HG03135 (cell line): Measurements from ENCODE around the gene FBXW9.
"Not testable (repeated sequence)": the region's sequence is repeated elsewhere in the genome, so short reads cannot be mapped to it uniquely, and the experiment has no call there.

Source experiments
- ATAC-seq: cut with Tn5 transposase; IDR thresholded peaks from one replicate; pipeline ENCODE4 v1.9.1; 2021; ENCODE audit warnings: mild to moderate bottlenecking, moderate library complexity; ENCODE audit not compliant: unreplicated experiment

Gene FBXW9

DNA sequence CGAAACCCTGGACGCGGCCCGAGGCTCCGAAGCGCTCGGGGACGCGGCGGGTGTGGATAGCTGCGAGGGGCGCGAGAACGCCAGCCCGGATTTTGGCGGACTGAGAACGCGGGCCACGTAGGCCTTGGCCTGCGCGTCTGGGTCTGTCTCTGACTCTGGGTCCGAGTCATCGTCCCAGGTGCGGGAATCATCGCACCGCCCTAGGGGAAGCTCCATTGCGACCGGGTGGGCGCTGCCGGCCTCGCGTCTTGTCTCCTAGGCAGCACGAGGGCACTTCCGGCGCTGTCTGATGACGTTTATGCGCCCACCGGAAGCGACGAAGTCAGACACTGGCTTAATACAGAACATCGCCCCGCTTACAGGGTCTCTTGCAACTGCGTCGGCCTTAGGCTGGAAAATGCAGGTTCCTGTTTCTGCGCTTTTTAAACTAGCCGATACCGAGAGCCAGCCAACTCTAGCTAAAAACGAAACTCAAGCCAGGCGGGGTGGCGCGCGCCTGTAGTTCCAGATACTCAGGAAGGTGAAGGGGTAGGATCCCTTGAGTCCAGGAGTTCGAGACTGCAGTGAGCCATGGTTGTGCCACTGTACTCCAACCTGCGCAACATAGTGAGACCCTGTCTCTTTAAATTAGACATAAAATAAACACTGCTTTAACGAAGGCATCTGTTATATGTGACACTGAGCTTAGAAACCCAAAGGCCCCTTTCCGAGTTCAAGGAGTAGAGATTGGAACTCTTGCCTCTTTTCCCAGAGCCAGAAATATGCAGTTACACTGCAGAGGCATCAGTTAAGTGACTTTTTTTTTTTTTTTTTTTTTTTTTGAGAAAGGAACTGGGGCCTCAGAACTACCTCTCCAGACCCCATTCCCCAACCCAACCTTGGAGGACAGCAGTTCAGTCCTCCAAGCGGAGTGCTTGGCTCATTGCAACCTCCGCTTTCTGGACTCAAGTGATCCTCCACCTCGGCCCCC is at the start of gene FBXW9:
FBXW9 (minus strand) TSS at position 266 of the 970 bp plus-strand sequence; CDS start at position 216, 50 bp downstream.
- peak; percentile 74 for ATAC-seq

GRCh38 chr19:12745166-12745897 is 48.9 kb upstream of the FBXW9 start:
- no peak for ATAC-seq

GRCh38 chr19:12737835-12738351 is 41.5 kb upstream of the FBXW9 start:
- ATAC-seq, result no peak

DNA sequence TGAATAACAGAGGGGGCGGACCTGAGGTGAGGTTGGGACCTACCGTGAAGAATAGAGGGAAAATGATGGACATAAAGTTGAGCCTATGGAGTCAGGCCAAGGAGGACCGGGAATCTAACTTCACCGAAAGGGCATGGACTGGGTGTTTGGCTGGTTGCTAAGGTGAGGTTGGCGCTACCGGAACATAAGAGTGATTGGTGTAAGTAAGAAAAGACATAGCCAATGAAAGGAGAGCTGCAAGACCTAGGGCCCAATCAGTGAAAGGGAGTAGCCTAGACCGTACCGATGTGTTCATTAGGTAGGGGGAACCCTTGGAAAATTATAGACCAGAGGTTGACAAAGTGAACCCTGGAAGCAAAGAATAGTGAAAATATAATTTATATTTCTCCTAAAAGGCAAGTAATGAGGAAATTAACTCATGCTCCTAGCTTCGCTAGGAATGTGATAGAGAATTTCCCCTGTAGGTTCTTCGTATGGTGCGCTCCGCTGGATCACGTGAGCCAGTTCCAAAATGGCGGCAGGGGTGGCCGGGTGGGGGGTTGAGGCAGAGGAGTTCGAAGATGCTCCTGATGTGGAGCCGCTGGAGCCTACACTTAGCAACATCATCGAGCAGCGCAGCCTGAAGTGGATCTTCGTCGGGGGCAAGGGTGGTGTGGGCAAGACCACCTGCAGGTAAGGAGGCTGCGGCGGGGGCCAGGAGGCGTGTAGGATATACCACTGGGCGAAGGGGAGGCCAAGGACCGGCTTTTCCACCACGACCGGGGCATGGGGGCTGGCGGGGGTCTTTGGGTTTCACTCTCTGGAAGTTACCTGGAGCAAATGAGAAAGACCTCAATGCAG is 40.8 kb upstream of the FBXW9 start, which contains the start of gene GET3:
GET3 (plus strand) TSS at position 503 of the 840 bp plus-strand sequence; CDS start at position 512, 9 bp downstream.
- peak; percentile 62 for ATAC-seq

DNA sequence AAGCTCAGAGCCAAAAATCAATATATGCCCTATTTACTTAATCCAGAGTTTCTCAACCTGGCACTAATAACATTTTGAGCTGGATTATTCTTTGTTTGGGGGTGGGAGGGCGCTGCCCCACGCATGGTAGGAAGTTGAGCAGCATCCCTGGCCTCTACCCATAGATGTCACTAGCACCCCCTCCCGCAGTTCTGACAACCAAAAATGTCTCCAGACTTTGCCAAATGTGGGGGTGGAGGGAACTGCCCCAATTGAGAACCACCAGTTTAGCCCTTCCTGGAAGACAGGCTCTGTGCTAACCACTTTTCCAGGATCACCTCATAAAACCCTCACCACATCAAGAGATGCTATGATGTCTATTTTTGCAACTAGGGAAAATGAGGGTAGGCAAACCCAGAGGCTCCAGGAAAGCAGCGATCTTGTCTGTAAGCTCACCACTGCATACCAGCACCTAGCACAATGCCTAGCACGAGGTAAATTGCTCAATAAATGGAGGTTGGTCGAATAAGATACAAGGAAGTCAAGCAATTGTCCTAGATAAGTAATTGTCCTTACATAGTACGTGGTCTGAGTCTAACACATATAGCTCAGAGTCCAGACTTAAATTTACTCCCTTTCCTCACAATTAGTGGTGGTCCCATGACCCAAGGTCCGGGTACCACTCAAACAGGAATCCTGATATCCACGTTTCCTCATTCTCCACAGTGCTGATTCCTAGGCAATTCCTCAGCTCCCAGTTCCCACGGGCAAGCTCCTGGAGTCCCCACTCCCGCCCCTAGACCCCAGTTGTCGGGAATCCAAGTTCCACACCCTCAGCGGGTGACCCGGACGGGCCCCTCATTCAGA is 37.2 kb upstream of the FBXW9 start:
- ATAC-seq, result no peak

GRCh38 chr19:12731337-12731736 is 34.9 kb upstream of the FBXW9 start:
- no peak for ATAC-seq

DNA sequence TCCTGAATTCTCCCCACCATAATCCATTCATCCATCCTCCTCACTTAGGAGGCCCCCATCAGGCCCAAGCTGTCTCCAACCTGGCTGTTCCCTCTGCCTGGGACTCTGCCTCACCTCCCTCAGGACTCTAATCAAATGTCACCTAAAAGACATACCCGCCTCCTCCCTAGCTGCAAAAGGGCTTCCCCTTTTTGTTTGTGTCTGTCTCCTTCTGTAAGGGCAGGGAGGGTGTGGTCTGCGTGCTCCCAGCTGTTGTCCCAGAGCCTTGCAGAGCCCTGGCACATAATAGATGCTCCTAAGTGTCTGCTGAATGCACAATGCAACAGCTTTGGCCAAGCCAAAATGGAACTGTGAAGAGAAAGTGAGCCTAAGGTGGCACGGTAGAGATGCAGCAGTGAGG is 33.6 kb upstream of the FBXW9 start:
- ATAC-seq, result no peak

- no peak for ATAC-seq
Observed at GRCh38 chr19:12727745-12728433, 31.5 kb upstream of the FBXW9 start.

GRCh38 chr19:12726988-12727316 is 30.5 kb upstream of the FBXW9 start:
- no peak for ATAC-seq

DNA sequence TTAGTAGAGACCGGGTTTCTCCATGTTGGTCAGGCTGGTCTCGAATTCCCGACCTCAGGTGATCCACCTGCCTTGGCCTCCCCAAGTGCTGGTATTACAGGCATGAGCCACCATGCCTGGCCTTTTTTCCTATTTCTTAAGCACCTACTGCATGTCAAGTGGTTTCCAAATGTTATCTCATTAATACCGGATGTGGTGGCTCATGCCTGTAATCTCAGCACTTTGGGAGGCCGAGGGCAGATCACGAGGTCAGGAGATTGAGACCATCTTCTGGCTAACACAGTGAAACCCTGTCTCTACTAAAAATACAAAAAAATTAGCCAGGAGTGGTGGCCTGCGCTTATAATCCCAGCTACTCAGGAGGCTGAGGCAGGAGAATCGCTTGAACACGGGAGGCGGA is 29.2 kb upstream of the FBXW9 start:
- ATAC-seq, result not testable (repeated sequence)

- ATAC-seq, result no peak
Observed at GRCh38 chr19:12723641-12724426, 27.4 kb upstream of the FBXW9 start, which contains the start of gene TNPO2. Gene TNPO2 (minus strand): TSS chr19:12723932. CDS start chr19:12720977, 2,955 bp downstream.

GRCh38 chr19:12723381-12723640 is 26.9 kb upstream of the FBXW9 start:
- no peak for ATAC-seq

- ATAC-seq, result peak; percentile 69
Observed at GRCh38 chr19:12722566-12723380, 26.3 kb upstream of the FBXW9 start.

- ATAC-seq, result peak; percentile 20
Observed at GRCh38 chr19:12721656-12722565, 25.5 kb upstream of the FBXW9 start.

GRCh38 chr19:12720851-12721655 is 24.6 kb upstream of the FBXW9 start:
- no peak for ATAC-seq

GRCh38 chr19:12720296-12720695 is 23.9 kb upstream of the FBXW9 start:
- no peak for ATAC-seq
